Neural progenitor cell (in vitro differentiated cells): ENCODE results near the gene PUS3. TPM values are rescaled to one million over a fixed set of nuclear protein-coding genes. Genes with fewer than 3 reads are reported as not detected.

Source experiments
- DNase-seq: peaks from one replicate; pipeline ENCODE4 v3.0.0-alpha.2; 2016; ENCODE audit warnings: low spot score
- H2AFZ ChIP-seq: fragments of 200-600 bp; sonication (generic); replicated peaks from 2 replicates; pipeline ENCODE4 v1.6.1; 2016; ENCODE audit warnings: antibody characterized with exemption
- H3F3A ChIP-seq: fragments of 200-600 bp; sonication (generic); 2 replicates; pipeline ENCODE4 v1.6.1; 2016; ENCODE audit warnings: antibody characterized with exemption, low read depth
- H3K27ac ChIP-seq: fragments of 200-600 bp; sonication (generic); 2 replicates; pipeline ENCODE4 v1.5.1; 2016; ENCODE audit warnings: mild to moderate bottlenecking
- H3K27me3 ChIP-seq: fragments of 200-600 bp; sonication (generic); 2 replicates; pipeline ENCODE4 v1.6.1; 2016; ENCODE audit warnings: mild to moderate bottlenecking, moderate library complexity
- H3K36me3 ChIP-seq: fragments of 200-600 bp; sonication (generic); 2 replicates; pipeline ENCODE4 v1.5.1; 2016
- H3K4me1 ChIP-seq: fragments of 200-600 bp; sonication (generic); 2 replicates; pipeline ENCODE4 v1.6.1; 2016; ENCODE audit warnings: mixed run types
- H3K4me2 ChIP-seq: fragments of 200-600 bp; sonication (generic); 2 replicates; pipeline ENCODE4 v1.6.1; 2016
- H3K4me3 ChIP-seq: fragments of 200-600 bp; sonication (generic); 2 replicates; pipeline ENCODE4 v1.5.1; 2016
- H3K79me2 ChIP-seq: fragments of 200-600 bp; sonication (generic); 2 replicates; pipeline ENCODE4 v1.6.1; 2016; ENCODE audit warnings: low read depth
- H3K9ac ChIP-seq: fragments of 200-600 bp; sonication (generic); 2 replicates; pipeline ENCODE4 v1.6.1; 2016
- H3K9me3 ChIP-seq: fragments of 200-600 bp; sonication (generic); 2 replicates; pipeline ENCODE4 v1.5.1; 2016; ENCODE audit warnings: low read depth
- H4K20me1 ChIP-seq: fragments of 200-600 bp; sonication (generic); 2 replicates; pipeline ENCODE4 v1.6.1; 2016; ENCODE audit warnings: low read depth
- H3K27ac Mint-ChIP-seq: 3 replicates; pipeline ENCODE4 v1.8.0; 2021; ENCODE audit warnings: mixed read lengths
- H3K27me3 Mint-ChIP-seq: 2 replicates; pipeline ENCODE4 v1.8.0; 2022; ENCODE audit warnings: low read depth, mild to moderate bottlenecking, inconsistent platforms, moderate library complexity, mixed read lengths; ENCODE audit not compliant: insufficient read depth
- H3K36me3 Mint-ChIP-seq: 3 replicates; pipeline ENCODE4 v1.8.0; 2021; ENCODE audit warnings: mixed read lengths
- H3K4me1 Mint-ChIP-seq: 3 replicates; pipeline ENCODE4 v1.8.0; 2021; ENCODE audit warnings: mixed read lengths
- H3K4me3 Mint-ChIP-seq: 3 replicates; pipeline ENCODE4 v1.8.0; 2021; ENCODE audit warnings: mild to moderate bottlenecking, moderate library complexity, mixed read lengths
- H3K9me3 Mint-ChIP-seq: 3 replicates; pipeline ENCODE4 v1.8.0; 2020; ENCODE audit warnings: mixed read lengths
- EZH2 ChIP-seq: fragments of 200-600 bp; sonication (generic); IDR thresholded peaks from 2 replicates; pipeline ENCODE4 v1.6.1; 2017; ENCODE audit warnings: antibody characterized with exemption, mild to moderate bottlenecking, moderate library complexity
- EZH2phosphoT487 ChIP-seq: fragments of 200-600 bp; sonication (generic); IDR thresholded peaks from 2 replicates; pipeline ENCODE4 v1.6.1; 2017; ENCODE audit warnings: antibody characterized with exemption
- total RNA-seq: library from RNA; depleted of rRNA; stranded (reverse); fragments of >200 nt; gene quantifications from 2 replicates; pipeline ENCODE4 v1.2.3, GENCODE V29; 2015; ENCODE audit warnings: low replicate concordance
- TF ChIP-seq, protein P1 (sequence below): fragments of 200-600 bp; sonication (generic); IDR thresholded peaks from 2 replicates; pipeline ENCODE4 v1.5.1; 2017; ENCODE audit warnings: antibody characterized with exemption, mild to moderate bottlenecking

The PUS3 gene
- total RNA-seq, 1 donor from 2014 or later = 22.1 TPM

DNA sequence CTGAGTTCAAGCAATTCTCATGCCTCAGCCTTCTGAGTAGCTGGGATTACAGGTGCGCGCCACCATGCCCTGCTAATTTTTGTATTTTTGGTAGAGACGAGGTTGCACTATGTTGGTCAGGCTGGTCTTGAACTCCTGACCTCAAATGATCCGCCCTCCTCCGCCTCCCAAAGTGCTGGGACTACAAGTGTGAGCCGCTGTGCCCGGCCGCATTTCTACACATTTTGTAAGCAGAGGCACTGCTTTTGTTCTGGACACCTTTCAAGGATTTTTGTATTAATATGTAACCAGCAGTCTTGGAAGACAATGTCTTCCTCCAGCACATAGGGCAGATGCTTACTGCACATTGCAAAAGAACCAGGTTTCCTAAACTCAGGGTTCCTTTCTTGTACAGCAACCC lies 31.5 kb upstream of the PUS3 start:
- no peaks in the 10 kb centered on the region for H3K36me3 ChIP-seq
- TF ChIP-seq EZH2 (no peak), EZH2phosphoT487 (no peak)
- TF ChIP-seq, protein P1, sequence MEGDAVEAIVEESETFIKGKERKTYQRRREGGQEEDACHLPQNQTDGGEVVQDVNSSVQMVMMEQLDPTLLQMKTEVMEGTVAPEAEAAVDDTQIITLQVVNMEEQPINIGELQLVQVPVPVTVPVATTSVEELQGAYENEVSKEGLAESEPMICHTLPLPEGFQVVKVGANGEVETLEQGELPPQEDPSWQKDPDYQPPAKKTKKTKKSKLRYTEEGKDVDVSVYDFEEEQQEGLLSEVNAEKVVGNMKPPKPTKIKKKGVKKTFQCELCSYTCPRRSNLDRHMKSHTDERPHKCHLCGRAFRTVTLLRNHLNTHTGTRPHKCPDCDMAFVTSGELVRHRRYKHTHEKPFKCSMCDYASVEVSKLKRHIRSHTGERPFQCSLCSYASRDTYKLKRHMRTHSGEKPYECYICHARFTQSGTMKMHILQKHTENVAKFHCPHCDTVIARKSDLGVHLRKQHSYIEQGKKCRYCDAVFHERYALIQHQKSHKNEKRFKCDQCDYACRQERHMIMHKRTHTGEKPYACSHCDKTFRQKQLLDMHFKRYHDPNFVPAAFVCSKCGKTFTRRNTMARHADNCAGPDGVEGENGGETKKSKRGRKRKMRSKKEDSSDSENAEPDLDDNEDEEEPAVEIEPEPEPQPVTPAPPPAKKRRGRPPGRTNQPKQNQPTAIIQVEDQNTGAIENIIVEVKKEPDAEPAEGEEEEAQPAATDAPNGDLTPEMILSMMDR = no peak
- no peak overlapping the region for H3K4me2 ChIP-seq
- no peaks in the 10 kb centered on the region for H4K20me1 ChIP-seq
- H3K4me1 ChIP-seq = no peaks in the 10 kb centered on the region
- no peak overlapping the region for H2AFZ ChIP-seq
- no peaks in the 10 kb centered on the region for H3F3A ChIP-seq
- Mint-ChIP-seq H3K4me1 (peaks cover 30% of the 10 kb centered on the region), H3K9me3 (no peaks in the 10 kb centered on the region), H3K27me3 (peaks cover 4% of the 10 kb centered on the region), H3K4me3 (no peak overlapping the region), H3K27ac (no peak overlapping the region), H3K36me3 (no peaks in the 10 kb centered on the region)
- no peak overlapping the region for H3K27ac ChIP-seq
- H3K9me3 ChIP-seq = no peaks in the 10 kb centered on the region
- H3K27me3 ChIP-seq = peaks cover 6% of the 10 kb centered on the region
- no peak overlapping the region for H3K9ac ChIP-seq
- H3K79me2 ChIP-seq = no peaks in the 10 kb centered on the region
- H3K4me3 ChIP-seq = no peak overlapping the region
- no peak for DNase-seq

DNA sequence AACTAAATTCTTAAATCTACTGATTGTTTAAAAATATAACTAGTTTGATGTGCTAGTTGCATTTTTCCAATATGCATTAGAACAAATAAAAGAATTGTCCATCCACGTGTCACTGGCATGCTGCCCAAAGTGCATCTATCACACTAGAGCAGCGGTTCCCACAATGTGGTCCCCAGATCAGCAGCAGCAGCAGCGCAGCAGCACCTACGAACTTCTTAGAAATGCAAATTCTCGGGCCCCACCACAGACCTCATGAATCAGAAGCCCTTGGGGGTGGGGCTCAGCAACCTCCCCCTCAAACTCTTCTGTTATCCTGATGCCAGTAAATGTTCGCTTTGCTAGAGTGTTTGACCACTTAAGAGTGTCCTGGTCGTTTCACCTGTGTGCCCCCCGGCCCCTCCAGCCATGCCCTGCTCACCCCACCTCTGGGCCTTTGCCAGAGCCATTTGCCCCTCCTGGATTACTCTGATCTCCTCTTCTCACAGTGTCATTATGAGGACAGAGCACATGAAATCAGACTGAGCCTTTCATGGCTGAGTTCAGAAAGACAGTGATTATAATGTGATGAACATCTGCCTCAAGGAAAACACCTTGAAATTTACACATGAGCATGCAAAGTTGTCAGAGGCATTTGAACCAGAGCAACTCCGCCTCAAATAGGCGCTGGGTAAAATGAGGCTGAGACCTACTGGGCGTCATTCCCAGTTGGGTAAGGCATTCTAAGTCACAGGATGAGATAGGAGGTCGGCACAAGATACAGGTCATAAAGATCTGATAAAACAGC lies 30.2 kb upstream of the PUS3 start:
- H3K27ac ChIP-seq = no peak overlapping the region
- DNase-seq = no peak
- H3K4me3 Mint-ChIP-seq = no peak overlapping the region

DNA sequence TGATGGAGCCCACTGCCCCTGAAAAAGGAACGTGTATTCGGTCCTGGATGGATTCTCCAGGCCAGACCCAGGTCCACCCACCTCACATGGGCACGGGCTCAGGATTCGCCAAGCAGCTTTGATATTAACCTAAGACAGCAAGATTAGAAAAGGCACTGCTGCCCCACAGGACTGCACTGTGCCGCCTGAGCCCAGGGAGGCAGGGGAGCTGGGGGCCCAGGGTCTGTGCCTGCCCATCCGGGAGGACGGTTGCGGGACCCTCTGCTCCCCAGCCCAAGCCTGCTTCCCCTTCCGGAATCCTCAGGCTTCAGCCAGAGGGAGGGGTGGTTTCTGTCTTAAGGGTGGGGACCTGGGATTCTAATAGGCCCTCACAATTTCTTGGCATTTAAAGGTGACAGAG lies 29.3 kb upstream of the PUS3 start:
- H3K36me3 ChIP-seq = no peaks in the 10 kb centered on the region
- H4K20me1 ChIP-seq = no peaks in the 10 kb centered on the region
- no peak overlapping the region for H3K4me2 ChIP-seq
- no peak overlapping the region for H3K27ac Mint-ChIP-seq
- no peaks in the 10 kb centered on the region for H3K9me3 ChIP-seq
- no peak overlapping the region for H3K27ac ChIP-seq
- peaks cover 6% of the 10 kb centered on the region for H3K27me3 ChIP-seq
- DNase-seq = no peak
- H2AFZ ChIP-seq = no peak overlapping the region
- no peaks in the 10 kb centered on the region for H3F3A ChIP-seq
- no peak overlapping the region for H3K4me3 Mint-ChIP-seq
- H3K79me2 ChIP-seq = no peaks in the 10 kb centered on the region
- H3K4me3 ChIP-seq = no peak overlapping the region
- peaks cover 13% of the 10 kb centered on the region for H3K4me1 Mint-ChIP-seq
- H3K27me3 Mint-ChIP-seq = peaks cover 4% of the 10 kb centered on the region
- no peaks in the 10 kb centered on the region for H3K4me1 ChIP-seq
- H3K9me3 Mint-ChIP-seq = no peaks in the 10 kb centered on the region
- no peak overlapping the region for H3K9ac ChIP-seq
- TF ChIP-seq EZH2 (no peak), EZH2phosphoT487 (no peak)
- TF ChIP-seq, protein P1 = no peak
- H3K36me3 Mint-ChIP-seq = no peaks in the 10 kb centered on the region

More for the DNA sequence above, 30.2 kb upstream of the PUS3 start:
- Mint-ChIP-seq H3K9me3 (no peaks in the 10 kb centered on the region), H3K27ac (no peak overlapping the region), H3K36me3 (no peaks in the 10 kb centered on the region), H3K27me3 (peaks cover 4% of the 10 kb centered on the region), H3K4me1 (peaks cover 18% of the 10 kb centered on the region)
- no peaks in the 10 kb centered on the region for H3K36me3 ChIP-seq
- H3K4me1 ChIP-seq = no peaks in the 10 kb centered on the region
- H3K79me2 ChIP-seq = no peaks in the 10 kb centered on the region
- no peaks in the 10 kb centered on the region for H4K20me1 ChIP-seq
- H3K4me2 ChIP-seq = no peak overlapping the region
- no peaks in the 10 kb centered on the region for H3F3A ChIP-seq
- H3K4me3 ChIP-seq = no peak overlapping the region
- no peaks in the 10 kb centered on the region for H3K9me3 ChIP-seq
- TF ChIP-seq EZH2 (no peak), EZH2phosphoT487 (no peak)
- TF ChIP-seq, protein P1 = no peak
- no peak overlapping the region for H2AFZ ChIP-seq
- peaks cover 6% of the 10 kb centered on the region for H3K27me3 ChIP-seq
- H3K9ac ChIP-seq = no peak overlapping the region
